Prostate gland (tissue), 2 donors: ENCODE data around the gene NIT1.

Experiments used
- CTCF ChIP-seq, 4 experiments: fragments of 200-600 bp in 2 of 4; fragments of 450-650 bp in 2 of 4; sonication (generic) in 2 of 4; IDR thresholded peaks; 1 replicate in 3 of 4; 2 replicates in 1 of 4; pipeline ENCODE4 v1.5.1; 2016 to 2019; ENCODE audit warnings: antibody characterized with exemption in 4 of 4, mild to moderate bottlenecking in 2 of 4, moderate library complexity in 2 of 4
- POLR2A ChIP-seq: fragments of 450-650 bp; IDR thresholded peaks from one replicate; pipeline ENCODE4 v1.6.1; 2016; ENCODE audit warnings: antibody characterized with exemption, mild to moderate bottlenecking
- POLR2AphosphoS5 ChIP-seq: sonication (generic); formaldehyde crosslinking; IDR thresholded peaks from one replicate; pipeline ENCODE4 v1.6.1; 2017; ENCODE audit warnings: antibody characterized with exemption

GRCh38 chr1:161082483-161082882, 35.4 kb upstream of the NIT1 start:
- no peak for TF ChIP-seq CTCF (IDR thresholded peaks at IDR 0.05)
- TF ChIP-seq POLR2AphosphoS5: no peak
- TF ChIP-seq POLR2A: no peak
